ENCODE results near the gene NCAPH2.

Gene NCAPH2

DNA sequence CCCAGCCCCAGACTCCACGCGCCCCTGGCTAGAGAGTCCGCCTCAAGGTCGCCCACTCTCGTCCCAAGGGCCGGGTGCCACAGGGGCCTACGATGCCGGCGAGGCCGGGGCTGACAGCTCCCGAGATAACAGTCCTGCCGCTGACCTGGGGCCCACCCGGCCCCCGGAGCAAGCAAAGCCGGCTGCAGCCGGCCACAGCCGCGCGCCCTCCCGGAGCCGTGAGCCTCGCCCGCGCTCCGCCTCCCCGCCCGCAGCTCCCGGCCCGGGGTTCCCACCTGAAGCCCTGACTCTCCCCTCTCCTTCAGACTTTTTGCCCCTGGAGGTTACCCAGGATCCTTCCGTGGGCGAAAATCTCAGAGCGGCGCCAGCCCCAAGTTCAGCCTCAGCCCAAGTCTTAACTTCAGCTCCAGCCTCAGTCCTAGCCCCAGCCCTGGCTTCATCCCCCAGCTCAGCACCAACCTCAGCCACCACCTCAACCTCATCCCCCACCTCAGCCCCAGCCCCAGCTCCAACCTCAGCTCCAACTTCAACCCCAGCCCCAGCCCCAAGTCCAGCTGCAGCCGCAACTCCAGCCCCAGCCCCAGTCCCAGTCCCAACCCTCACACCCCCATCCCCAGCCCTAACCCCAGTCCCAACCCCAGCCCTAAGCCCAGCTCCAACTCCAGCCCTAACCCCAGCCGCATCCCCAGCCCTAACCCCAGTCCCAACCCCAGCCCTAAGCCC, 39.4 kb downstream of the NCAPH2 start:
- Histone ChIP-seq H3K4me3 (ENCODE audit: extremely low read depth, insufficient read depth, low read length, poor library complexity, severe bottlenecking) (no peak overlapping the region), H3K9me3 (ENCODE audit: control insufficient read depth, low read length) (no peaks in the 10 kb centered on the region), H3K4me1 (ENCODE audit: control insufficient read depth, insufficient read depth, low read length, poor library complexity, severe bottlenecking) (peaks cover 5% of the 10 kb centered on the region), H3K36me3 (ENCODE audit: control insufficient read depth, insufficient read depth, low read length) (no peaks in the 10 kb centered on the region), H3K27ac (ENCODE audit: low read depth, low read length, severe bottlenecking) (no peak overlapping the region)
- 92 to 95% methylated on average over 28 to 34 of the region's 35 CpGs for WGBS, 2 experiments (ENCODE audit: insufficient coverage in 2 of 2)

DNA sequence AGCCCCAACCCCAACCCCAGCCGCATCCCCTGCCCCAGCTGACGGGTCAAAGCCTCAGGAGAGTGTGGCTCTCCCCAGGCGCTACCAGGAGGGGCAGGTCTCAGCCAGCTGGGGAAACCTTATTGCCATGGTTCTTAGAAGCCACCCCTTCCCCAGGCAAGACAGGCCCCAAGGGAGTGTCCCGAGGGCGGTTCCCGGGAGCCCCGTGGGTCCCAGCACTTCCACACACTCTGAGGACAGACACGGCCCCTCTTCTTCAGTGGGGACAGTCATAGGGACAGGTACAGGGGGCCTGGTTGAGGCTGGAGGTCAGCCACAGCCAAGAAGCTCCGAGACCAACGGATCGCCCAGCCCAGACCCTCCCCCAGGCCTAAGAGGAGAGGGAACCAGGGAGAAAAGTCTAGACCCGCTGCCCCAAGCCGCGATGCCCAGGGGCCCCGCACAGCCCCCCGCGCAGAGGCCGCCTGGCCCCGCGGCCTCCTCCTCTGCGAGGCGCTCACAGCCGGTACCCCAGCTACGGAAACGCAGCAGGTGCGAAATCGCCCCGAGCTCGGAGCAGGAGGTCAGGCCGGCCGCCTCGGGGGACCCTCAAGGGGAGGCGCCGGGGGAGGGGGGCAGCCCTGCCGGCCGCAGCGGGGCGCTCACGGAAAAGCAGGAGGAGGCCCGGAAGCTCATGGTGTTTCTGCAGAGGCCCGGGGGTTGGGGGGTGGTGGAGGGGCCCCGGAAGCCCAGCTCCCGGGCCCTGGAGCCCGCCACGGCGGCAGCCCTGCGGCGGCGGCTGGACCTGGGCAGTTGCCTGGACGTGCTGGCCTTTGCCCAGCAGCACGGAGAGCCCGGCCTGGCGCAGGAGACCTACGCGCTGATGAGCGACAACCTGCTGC, 40.3 kb downstream of the NCAPH2 start:
- no peak overlapping the region for H3K27ac ChIP-seq (ENCODE audit: low read depth, low read length, severe bottlenecking)
- WGBS, 2 experiments (ENCODE audit: insufficient coverage in 2 of 2), result 93 to 96% methylated on average over 27 to 46 of the region's 56 CpGs
- peaks cover 5% of the 10 kb centered on the region for H3K4me1 ChIP-seq (ENCODE audit: control insufficient read depth, insufficient read depth, low read length, poor library complexity, severe bottlenecking)
- no peaks in the 10 kb centered on the region for H3K36me3 ChIP-seq (ENCODE audit: control insufficient read depth, insufficient read depth, low read length)
- no peak overlapping the region for H3K4me3 ChIP-seq (ENCODE audit: extremely low read depth, insufficient read depth, low read length, poor library complexity, severe bottlenecking)
- H3K9me3 ChIP-seq (ENCODE audit: control insufficient read depth, low read length), result no peaks in the 10 kb centered on the region

DNA sequence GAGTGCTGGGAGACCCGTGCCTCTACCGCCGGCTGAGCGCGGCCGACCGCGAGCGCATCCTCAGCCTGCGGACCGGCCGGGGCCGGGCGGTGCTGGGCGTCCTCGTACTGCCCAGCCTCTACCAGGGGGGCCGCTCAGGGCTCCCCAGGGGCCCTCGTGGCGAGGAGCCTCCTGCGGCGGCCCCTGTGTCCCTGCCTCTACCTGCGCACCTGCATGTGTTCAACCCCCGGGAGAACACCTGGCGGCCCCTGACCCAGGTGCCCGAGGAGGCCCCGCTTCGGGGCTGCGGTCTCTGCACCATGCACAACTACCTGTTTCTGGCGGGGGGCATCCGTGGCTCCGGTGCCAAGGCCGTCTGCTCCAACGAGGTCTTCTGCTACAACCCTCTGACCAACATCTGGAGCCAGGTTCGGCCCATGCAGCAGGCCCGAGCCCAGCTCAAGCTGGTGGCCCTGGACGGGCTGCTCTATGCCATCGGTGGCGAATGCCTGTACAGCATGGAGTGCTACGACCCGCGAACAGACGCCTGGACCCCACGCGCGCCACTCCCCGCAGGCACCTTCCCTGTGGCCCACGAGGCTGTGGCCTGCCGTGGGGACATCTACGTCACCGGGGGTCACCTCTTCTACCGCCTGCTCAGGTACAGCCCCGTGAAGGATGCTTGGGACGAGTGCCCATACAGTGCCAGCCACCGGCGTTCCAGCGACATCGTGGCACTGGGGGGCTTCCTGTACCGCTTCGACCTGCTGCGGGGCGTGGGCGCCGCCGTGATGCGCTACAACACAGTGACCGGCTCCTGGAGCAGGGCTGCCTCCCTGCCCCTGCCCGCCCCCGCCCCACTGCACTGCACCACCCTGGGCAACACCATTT, 41.1 kb downstream of the NCAPH2 start:
- Histone ChIP-seq H3K36me3 (ENCODE audit: control insufficient read depth, insufficient read depth, low read length) (no peaks in the 10 kb centered on the region), H3K27ac (ENCODE audit: low read depth, low read length, severe bottlenecking) (no peak overlapping the region), H3K4me3 (ENCODE audit: extremely low read depth, insufficient read depth, low read length, poor library complexity, severe bottlenecking) (no peak overlapping the region), H3K9me3 (ENCODE audit: control insufficient read depth, low read length) (no peaks in the 10 kb centered on the region), H3K4me1 (ENCODE audit: control insufficient read depth, insufficient read depth, low read length, poor library complexity, severe bottlenecking) (peaks cover 5% of the 10 kb centered on the region)
- 93 to 97% methylated on average over 56 to 66 of the region's 68 CpGs for WGBS, 2 experiments (ENCODE audit: insufficient coverage in 2 of 2)

DNA sequence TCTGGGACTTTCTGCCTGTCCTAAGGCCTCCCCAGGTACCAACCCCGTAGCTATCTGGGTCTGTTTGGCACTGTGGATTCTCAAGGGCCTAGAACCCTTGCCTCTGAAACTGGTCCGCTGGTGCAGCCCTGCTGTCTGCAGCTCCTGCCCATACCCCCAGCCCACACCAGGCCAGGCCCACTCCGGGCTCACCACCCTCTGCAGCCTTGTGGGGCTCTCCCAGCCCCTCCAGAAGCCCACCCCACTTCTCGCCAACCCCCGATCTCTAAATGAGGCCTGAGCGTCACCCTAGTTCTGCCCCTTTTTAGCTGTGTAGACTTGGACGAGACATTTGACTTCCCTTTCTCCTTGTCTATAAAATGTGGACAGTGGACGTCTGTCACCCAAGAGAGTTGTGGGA, 42.4 kb downstream of the NCAPH2 start:
- Histone ChIP-seq H3K27ac (ENCODE audit: low read depth, low read length, severe bottlenecking) (no peak overlapping the region), H3K4me1 (ENCODE audit: control insufficient read depth, insufficient read depth, low read length, poor library complexity, severe bottlenecking) (peaks cover under 1% of the 10 kb centered on the region), H3K4me3 (ENCODE audit: extremely low read depth, insufficient read depth, low read length, poor library complexity, severe bottlenecking) (no peak overlapping the region), H3K36me3 (ENCODE audit: control insufficient read depth, insufficient read depth, low read length) (no peaks in the 10 kb centered on the region), H3K9me3 (ENCODE audit: control insufficient read depth, low read length) (no peaks in the 10 kb centered on the region)
- 88 to 89% methylated on average over 6 to 8 of the region's 8 CpGs for WGBS, 2 experiments (ENCODE audit: insufficient coverage in 2 of 2)

DNA sequence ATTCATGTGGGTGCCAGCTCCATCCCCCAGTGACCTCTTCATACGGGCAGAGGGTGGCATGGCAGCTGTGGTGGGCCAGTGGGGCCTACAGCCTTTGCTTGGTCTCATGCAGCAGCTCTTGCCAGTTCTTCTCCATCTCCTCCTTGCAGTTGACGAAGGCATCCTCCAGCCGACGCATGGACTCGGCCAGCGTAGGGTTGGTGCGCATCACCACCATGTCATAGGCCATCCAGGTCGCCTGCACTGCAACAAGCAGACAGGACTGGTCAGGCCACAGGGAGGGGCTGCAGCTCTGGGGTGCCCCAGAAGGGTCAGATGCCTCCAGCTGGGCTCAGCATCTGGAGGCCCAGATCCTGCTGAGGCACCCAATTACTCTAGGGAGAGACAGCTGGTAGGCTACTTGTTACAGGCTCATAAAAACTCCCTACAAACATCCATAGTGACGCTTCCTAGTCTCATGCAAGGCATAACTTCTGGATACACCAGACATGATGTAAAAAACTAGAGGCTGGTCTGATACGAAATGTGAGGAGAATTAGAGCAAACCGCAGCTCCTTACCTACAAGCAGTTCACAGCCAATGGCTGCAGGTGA, 43.2 kb downstream of the NCAPH2 start:
- H3K4me1 ChIP-seq (ENCODE audit: control insufficient read depth, insufficient read depth, low read length, poor library complexity, severe bottlenecking), result no peaks in the 10 kb centered on the region
- H3K36me3 ChIP-seq (ENCODE audit: control insufficient read depth, insufficient read depth, low read length), result no peaks in the 10 kb centered on the region
- no peak overlapping the region for H3K4me3 ChIP-seq (ENCODE audit: extremely low read depth, insufficient read depth, low read length, poor library complexity, severe bottlenecking)
- no peaks in the 10 kb centered on the region for H3K9me3 ChIP-seq (ENCODE audit: control insufficient read depth, low read length)
- 85 to 91% methylated on average over 10 to 11 of the region's 11 CpGs for WGBS, 2 experiments (ENCODE audit: insufficient coverage in 2 of 2)
- no peak overlapping the region for H3K27ac ChIP-seq (ENCODE audit: low read depth, low read length, severe bottlenecking)

DNA sequence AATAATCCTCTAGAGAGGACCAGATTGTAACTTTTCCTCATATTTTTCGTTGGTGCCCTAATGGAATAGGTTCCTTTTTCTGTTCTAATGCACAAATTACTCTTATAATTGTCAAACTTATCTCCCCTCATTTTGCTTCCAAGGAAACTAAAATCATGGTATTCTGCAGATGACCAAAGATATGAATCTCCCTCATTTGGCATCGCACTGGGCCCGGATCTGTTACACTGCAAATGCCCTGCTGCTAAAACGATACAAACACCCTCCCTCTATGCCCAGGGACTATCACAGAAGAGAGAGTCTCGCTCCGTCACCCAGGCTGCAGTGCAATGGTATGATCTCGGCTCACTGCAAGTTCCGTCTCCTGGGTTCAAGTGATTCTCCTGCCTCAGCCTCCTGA, 45.3 kb downstream of the NCAPH2 start:
- Histone ChIP-seq H3K27ac (ENCODE audit: low read depth, low read length, severe bottlenecking) (no peak overlapping the region), H3K36me3 (ENCODE audit: control insufficient read depth, insufficient read depth, low read length) (no peaks in the 10 kb centered on the region), H3K4me3 (ENCODE audit: extremely low read depth, insufficient read depth, low read length, poor library complexity, severe bottlenecking) (no peak overlapping the region), H3K9me3 (ENCODE audit: control insufficient read depth, low read length) (no peaks in the 10 kb centered on the region), H3K4me1 (ENCODE audit: control insufficient read depth, insufficient read depth, low read length, poor library complexity, severe bottlenecking) (no peaks in the 10 kb centered on the region)
- 86 to 87% methylated on average over 8 of the region's 8 CpGs for WGBS, 2 experiments (ENCODE audit: insufficient coverage in 2 of 2)

DNA sequence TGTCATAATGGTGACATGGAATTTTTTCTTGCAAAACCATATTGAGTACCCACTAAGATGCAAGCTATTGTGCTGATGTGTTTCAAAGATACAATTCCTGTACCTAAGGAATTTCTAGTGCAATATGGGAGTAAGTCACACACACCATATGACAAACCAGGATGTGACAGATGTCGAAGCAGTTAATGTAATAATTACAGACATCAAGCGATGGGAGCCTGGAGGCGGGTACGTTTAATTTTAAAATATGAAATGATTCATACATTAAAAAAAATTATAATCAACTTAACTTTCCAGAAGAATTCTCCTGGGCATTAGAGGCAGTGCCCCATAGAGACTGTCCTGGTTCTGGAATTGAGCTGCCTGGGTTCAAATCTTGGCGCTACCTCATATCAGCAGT, 48.7 kb downstream of the NCAPH2 start:
- H3K4me1 ChIP-seq (ENCODE audit: control insufficient read depth, insufficient read depth, low read length, poor library complexity, severe bottlenecking), result no peaks in the 10 kb centered on the region
- no peak overlapping the region for H3K27ac ChIP-seq (ENCODE audit: low read depth, low read length, severe bottlenecking)
- no peak overlapping the region for H3K4me3 ChIP-seq (ENCODE audit: extremely low read depth, insufficient read depth, low read length, poor library complexity, severe bottlenecking)
- no CpG with 5 or more reads among the region's 5 CpGs for WGBS, 2 experiments (ENCODE audit: insufficient coverage in 2 of 2)
- H3K9me3 ChIP-seq (ENCODE audit: control insufficient read depth, low read length), result no peaks in the 10 kb centered on the region
- H3K36me3 ChIP-seq (ENCODE audit: control insufficient read depth, insufficient read depth, low read length), result no peaks in the 10 kb centered on the region

DNA sequence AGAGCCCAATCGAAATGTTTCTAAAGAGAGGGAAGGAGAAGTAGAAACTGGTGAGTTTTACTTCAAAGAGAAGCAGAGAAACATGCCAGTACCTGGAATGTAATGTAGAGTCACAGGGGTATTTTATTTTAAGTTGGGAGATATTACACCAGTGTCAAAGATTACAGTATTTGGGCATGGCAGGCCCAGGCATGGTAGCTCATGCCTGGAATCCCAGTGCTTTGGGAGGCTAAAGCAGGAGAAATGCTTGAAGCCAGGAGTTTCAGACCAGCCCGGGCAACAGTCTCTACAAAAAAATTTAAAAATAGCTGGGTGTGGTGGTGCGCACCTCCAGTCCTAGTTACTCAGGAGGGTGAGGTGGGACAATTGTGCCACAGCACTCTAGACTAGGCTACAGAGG, 52.0 kb downstream of the NCAPH2 start:
- Histone ChIP-seq H3K36me3 (ENCODE audit: control insufficient read depth, insufficient read depth, low read length) (no peaks in the 10 kb centered on the region), H3K9me3 (ENCODE audit: control insufficient read depth, low read length) (no peaks in the 10 kb centered on the region), H3K4me3 (ENCODE audit: extremely low read depth, insufficient read depth, low read length, poor library complexity, severe bottlenecking) (no peak overlapping the region), H3K27ac (ENCODE audit: low read depth, low read length, severe bottlenecking) (no peak overlapping the region), H3K4me1 (ENCODE audit: control insufficient read depth, insufficient read depth, low read length, poor library complexity, severe bottlenecking) (no peaks in the 10 kb centered on the region)
- WGBS, 2 experiments (ENCODE audit: insufficient coverage in 2 of 2), result 89 to 92% methylated on average over 1 to 2 of the region's 3 CpGs

DNA sequence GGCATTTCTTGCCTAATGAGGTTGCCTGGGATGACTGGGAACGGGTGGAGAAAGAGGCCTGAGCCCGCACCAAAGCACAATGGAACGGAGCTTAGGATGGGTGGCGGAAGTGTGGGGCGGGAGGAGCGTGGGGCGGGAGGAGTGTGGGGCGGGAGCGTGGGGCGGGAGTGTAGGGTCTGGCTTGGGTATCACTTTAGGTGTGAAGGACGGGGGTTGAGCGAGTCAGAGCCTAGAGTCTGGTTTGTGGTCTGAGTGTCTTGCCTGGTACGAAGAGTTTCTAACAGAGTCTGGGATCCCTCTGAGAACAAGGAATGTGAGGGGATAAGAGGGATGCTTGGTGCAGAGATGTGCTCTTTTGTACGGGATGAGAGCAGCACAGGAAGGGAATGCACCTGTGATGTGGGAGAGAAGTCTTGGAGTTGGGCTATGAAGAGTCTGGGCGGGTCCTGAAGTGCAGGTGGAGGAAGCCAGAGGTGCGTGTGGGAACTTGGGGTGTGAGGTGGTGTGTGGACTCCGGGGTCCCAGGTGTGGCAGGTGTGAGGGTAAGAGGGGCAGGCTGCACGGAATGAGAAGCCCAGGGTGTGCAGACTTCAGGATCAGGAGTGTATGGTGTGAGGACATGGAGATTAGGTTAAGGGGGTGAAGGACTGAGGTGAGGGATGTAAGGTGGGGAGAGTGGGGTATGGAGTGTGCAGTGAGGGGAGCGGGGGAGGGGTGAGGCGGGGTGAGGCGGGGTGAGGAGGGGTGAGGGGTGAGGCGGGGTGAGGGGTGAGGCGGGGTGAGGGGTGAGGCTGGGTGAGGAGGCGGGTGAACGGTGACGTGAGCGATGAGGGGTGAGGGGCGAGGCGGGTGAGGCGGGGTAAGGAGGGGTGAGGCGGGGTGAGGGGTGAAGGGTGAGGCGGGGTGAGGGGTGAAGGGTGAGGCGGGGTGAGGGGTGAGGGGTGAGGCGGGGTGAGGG, 53.7 kb downstream of the NCAPH2 start:
- no peak overlapping the region for H3K4me3 ChIP-seq (ENCODE audit: extremely low read depth, insufficient read depth, low read length, poor library complexity, severe bottlenecking)
- H3K27ac ChIP-seq (ENCODE audit: low read depth, low read length, severe bottlenecking), result no peak overlapping the region
- WGBS, 2 experiments (ENCODE audit: insufficient coverage in 2 of 2), result 82 to 83% methylated on average over 10 to 18 of the region's 34 CpGs
- no peaks in the 10 kb centered on the region for H3K9me3 ChIP-seq (ENCODE audit: control insufficient read depth, low read length)
- H3K36me3 ChIP-seq (ENCODE audit: control insufficient read depth, insufficient read depth, low read length), result no peaks in the 10 kb centered on the region
- H3K4me1 ChIP-seq (ENCODE audit: control insufficient read depth, insufficient read depth, low read length, poor library complexity, severe bottlenecking), result no peaks in the 10 kb centered on the region

Measured in mesodermal cell (in vitro differentiated cells).